ENCODE measurements around the gene NPAS2.

- TF ChIP-seq CTCF (conservative IDR thresholded peaks at IDR 0.05) (no peak), ZFX (IDR thresholded peaks at IDR 0.05) (no peak)
These were observed 118.4 kb downstream of the NPAS2 start for GRCh38 chr2:100938031-100939026.

Measured in C4-2B (cell line).